HG03571 (cell line): ENCODE data around the gene ZNF382.

Source experiments
- ATAC-seq: cut with Tn5 transposase; IDR thresholded peaks from one replicate; pipeline ENCODE4 v1.9.1; 2021; ENCODE audit not compliant: unreplicated experiment

The ZNF382 gene

DNA sequence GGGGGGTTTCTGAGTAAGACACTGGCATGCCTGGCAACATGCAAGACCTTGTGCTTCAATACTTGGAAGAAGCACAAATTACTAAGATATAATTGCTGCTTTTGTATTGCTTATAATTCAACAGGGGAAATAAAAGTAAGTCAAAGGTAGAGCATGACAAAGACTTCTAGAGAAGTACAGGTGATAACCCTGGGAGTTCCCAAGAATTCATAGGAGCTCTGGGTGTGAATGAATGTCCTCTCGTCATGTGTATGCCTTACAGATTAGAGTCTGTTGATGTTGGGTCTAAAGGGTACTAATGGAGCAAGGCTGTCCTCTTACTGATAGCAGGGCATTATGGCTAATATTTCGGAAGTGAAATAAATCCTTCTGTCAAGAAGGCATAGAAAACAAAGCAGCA, 69.1 kb downstream of the ZNF382 start:
- no peak for ATAC-seq

DNA sequence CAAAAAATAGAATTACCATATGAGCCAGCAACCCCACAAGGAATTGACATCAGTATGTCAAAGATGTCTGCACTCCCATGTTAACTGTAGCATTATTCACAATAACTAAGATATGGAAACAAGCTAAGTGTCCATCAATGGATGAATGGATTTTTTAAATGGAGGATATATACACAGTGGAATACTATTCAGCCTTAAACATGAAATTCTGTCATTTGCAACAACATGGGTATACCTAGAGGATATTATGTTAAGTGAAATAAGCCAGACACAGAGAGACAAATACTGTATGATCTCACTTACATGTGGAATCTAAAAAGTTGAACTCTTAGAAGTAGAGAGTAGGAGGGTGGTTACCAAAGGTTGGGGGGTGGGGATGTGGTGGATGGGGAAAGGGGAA, 74.3 kb downstream of the ZNF382 start:
- ATAC-seq = no peak
